K562 (cell line): Measurements from ENCODE around the gene PIGQ. TPM values are rescaled to one million over a fixed set of nuclear protein-coding genes. Genes with fewer than 3 reads are reported as not detected.

ENCODE experiments used
- ATAC-seq: fragments of 200-7000 bp; cut with Tn5 transposase; 3 replicates; pipeline ENCODE4 v1.9.1; 2020; ENCODE audit warnings: moderate library complexity
- BruUV-seq: library from RNA; stranded (reverse); fragments of 400-500 nt; replicated peaks from 2 replicates; lab custom pipeline; 2021; lab: Mats Ljungman, UMichigan
- CTCF ChIA-PET: fragments of 300-600 bp; formaldehyde crosslinking; extraction: SDS; loops from one replicate; lab custom pipeline; 2021; ENCODE audit warnings: low intra/inter-chr PET ratio; lab: Yijun Ruan, JAX
- POLR2A ChIA-PET: fragments of 300-600, 350-650 bp; sonication (Branson Sonifier 250); formaldehyde crosslinking; extraction: SDS; loops from one replicate; lab custom pipeline; 2021; ENCODE audit warnings: antibody characterized with exemption, inconsistent platforms; lab: Yijun Ruan, JAX
- DNase-seq, 4 experiments: peaks; one replicate each; pipeline versions ENCODE4 v3.0.0 to v3.0.0-alpha.2; 2011 to 2018; ENCODE audit warnings: low spot score in 3 of 4, mixed read lengths in 3 of 4; ENCODE audit errors: extremely low read depth in 1 of 4
- FAIRE-seq: peaks from 2 replicates; lab custom pipeline; 2011; peaks lifted over from hg19 to GRCh38; lab: Jason Lieb, UNC
- H2AFZ ChIP-seq: 2 replicates; pipeline ENCODE4 v1.6.0; 2011; ENCODE audit warnings: low read depth, low read length, control low read depth, inconsistent platforms
- H3K27ac ChIP-seq: fragments of 200-600 bp; 3 replicates; pipeline ENCODE4 v1.8.0; 2011; ENCODE audit warnings: low read depth, mild to moderate bottlenecking, control low read depth, inconsistent platforms, low read length, moderate library complexity, mixed read lengths; ENCODE audit errors: extremely low read depth
- H3K27me3 ChIP-seq, 2 experiments: fragments of 300-600 bp in 1 of 2; 2 replicates in 1 of 2; 3 replicates in 1 of 2; pipeline versions ENCODE4 v1.6.0 to v1.8.0; 2011; ENCODE audit warnings: inconsistent platforms in 2 of 2, low read length in 2 of 2, mild to moderate bottlenecking in 1 of 2, mixed read lengths in 1 of 2, moderate library complexity in 1 of 2; ENCODE audit not compliant: control insufficient read depth in 2 of 2, insufficient read depth in 2 of 2
- H3K36me3 ChIP-seq: fragments of 300-600 bp; 3 replicates; pipeline ENCODE4 v1.8.0; 2011; ENCODE audit warnings: mild to moderate bottlenecking, low read length, inconsistent platforms; ENCODE audit not compliant: control insufficient read depth, insufficient read depth
- H3K4me1 ChIP-seq, 2 experiments: fragments of 200-600 bp in 1 of 2; replicated peaks in 1 of 2; 2 replicates in 1 of 2; 3 replicates in 1 of 2; pipeline versions ENCODE4 v1.5.1 to v1.8.0; 2011; ENCODE audit warnings: inconsistent platforms in 2 of 2, low read length in 2 of 2, mild to moderate bottlenecking in 1 of 2, mixed read lengths in 1 of 2, moderate library complexity in 1 of 2; ENCODE audit not compliant: control insufficient read depth in 2 of 2, insufficient read depth in 2 of 2
- H3K4me2 ChIP-seq: 2 replicates; pipeline ENCODE4 v1.6.1; 2011; ENCODE audit warnings: low read length, control low read depth, inconsistent platforms, mixed read lengths; ENCODE audit not compliant: insufficient read depth
- H3K4me3 ChIP-seq: fragments of 200-600 bp; sonication (generic), shearing (Covaris generic); 2 replicates; pipeline ENCODE4 v1.5.1; 2016; ENCODE audit warnings: control low read depth, inconsistent platforms
- H3K79me2 ChIP-seq: fragments of 200-600 bp; 3 replicates; pipeline ENCODE4 v1.8.0; 2011; ENCODE audit warnings: low read length, inconsistent platforms; ENCODE audit not compliant: control insufficient read depth, insufficient read depth
- H3K9ac ChIP-seq, 2 experiments: 2 replicates each; pipeline versions ENCODE4 v1.6.0 to v1.6.1; 2011; ENCODE audit warnings: low read depth in 2 of 2, low read length in 2 of 2, control low read depth in 1 of 2, inconsistent platforms in 1 of 2, mild to moderate bottlenecking in 1 of 2, mixed read lengths in 1 of 2; ENCODE audit not compliant: insufficient read depth in 1 of 2
- H3K9me1 ChIP-seq: one replicate; pipeline ENCODE4 v1.6.0; 2011; ENCODE audit warnings: inconsistent platforms, mild to moderate bottlenecking, low read length, moderate library complexity; ENCODE audit not compliant: control insufficient read depth, insufficient read depth
- H3K9me3 ChIP-seq: replicated peaks from 2 replicates; pipeline ENCODE4 v1.5.1; 2011; ENCODE audit warnings: low read depth, low read length, inconsistent platforms; ENCODE audit not compliant: control insufficient read depth, insufficient read depth
- H4K20me1 ChIP-seq: replicated peaks from 2 replicates; pipeline ENCODE4 v1.6.1; 2011; ENCODE audit warnings: low read length, inconsistent platforms, mixed read lengths; ENCODE audit not compliant: control insufficient read depth, insufficient read depth
- ARID4B ChIP-seq: sonication (generic); formaldehyde crosslinking; IDR thresholded peaks from 2 replicates; pipeline ENCODE4 v1.8.0; 2022; ENCODE audit warnings: mild to moderate bottlenecking, missing genetic modification reagents
- KAT7 ChIP-seq: sonication (generic); formaldehyde crosslinking; IDR thresholded peaks from 2 replicates; pipeline ENCODE4 v1.8.0; 2022; ENCODE audit warnings: missing genetic modification reagents, mild to moderate bottlenecking, borderline replicate concordance
- TOE1 ChIP-seq, 2 experiments: fragments of 450-650 bp in 1 of 2; sonication (generic) in 1 of 2; formaldehyde crosslinking in 1 of 2; IDR thresholded peaks; 2 replicates each; pipeline versions ENCODE4 v1.7.1 to v1.8.0; 2016 to 2022; ENCODE audit warnings: borderline replicate concordance in 2 of 2, mild to moderate bottlenecking in 2 of 2, antibody characterized with exemption in 1 of 2, inconsistent platforms in 1 of 2, low read depth in 1 of 2, missing genetic modification reagents in 1 of 2, moderate library complexity in 1 of 2
- ZMIZ1 ChIP-seq, 2 experiments: fragments of 150-350 bp in 1 of 2; IDR thresholded peaks; 2 replicates each; pipeline ENCODE4 v1.6.1; 2012 to 2016; ENCODE audit warnings: low read depth in 2 of 2, low read length in 2 of 2, mild to moderate bottlenecking in 1 of 2, moderate library complexity in 1 of 2
- WGBS: fragments of 100-300 bp; shearing (Covaris generic); methylation state at CpG from one replicate; pipeline ENCODE4 v1.1.6; 2016; ENCODE audit warnings: low coverage, mixed read lengths; ENCODE audit not compliant: insufficient coverage; ENCODE audit errors: missing lambda C conversion rate; 5-methylcytosine and 5-hydroxymethylcytosine counted together
- in situ Hi-C: fragments of 300-500 bp; cut with MboI; formaldehyde crosslinking; loops from 4 replicates; pipeline ENCODE4 v1.15.0; 2018; ENCODE audit warnings: inconsistent platforms, mixed read lengths
- intact Hi-C: fragments of 100-400 bp; cut with micrococcal nuclease; formaldehyde crosslinking; loops from 2 replicates; pipeline ENCODE4 v1.14.2; 2022
- polyA plus RNA-seq, 8 experiments: library from polyadenylated mRNA; depleted of rRNA in 4 of 8; stranded (reverse) in 5 of 8; unstranded in 3 of 8; fragments of >200 nt; fragmentation: Nextera tagmentation in 2 of 8; fragmentation: Illumina TruSeq in 1 of 8; extraction: Ambion mirVana in 2 of 8; extraction: Trizol in 1 of 8; gene quantifications; 2 replicates each; pipeline versions ENCODE4 v1.2.1 to v1.2.3, GENCODE V29; 2011 to 2014; ENCODE audit warnings: inconsistent platforms in 1 of 8, missing spikeins in 1 of 8
- total RNA-seq, 7 experiments: library from RNA; depleted of rRNA in 6 of 7; stranded (reverse); fragments of >200 nt in 6 of 7; fragmentation: Illumina TruSeq in 2 of 7; extraction: Trizol in 2 of 7; gene quantifications; 2 replicates each; pipeline versions ENCODE4 v1.2.1 to v1.2.3, GENCODE V29; 2011 to 2021; ENCODE audit warnings: low replicate concordance in 1 of 7
- TF ChIP-seq, protein P1 (sequence below), 3 experiments: IDR thresholded peaks in 2 of 3; conservative IDR thresholded peaks in 1 of 3; 2 replicates each; pipeline ENCODE4 v1.5.1; 2011 to 2012; ENCODE audit warnings: low read length in 3 of 3, mild to moderate bottlenecking in 3 of 3, control low read depth in 2 of 3, improper control_type of control experiment in 1 of 3, inconsistent platforms in 1 of 3, low read depth in 1 of 3, mixed read lengths in 1 of 3, moderate library complexity in 1 of 3; ENCODE audit not compliant: insufficient read depth in 2 of 3

The PIGQ gene
- total and polyA plus RNA-seq, 9 of the 15 experiments (the other 6 are each of a cell fraction or from before 2014, with no cell fraction given), result 0.20 to 49.6 (median 11.7) TPM

DNA sequence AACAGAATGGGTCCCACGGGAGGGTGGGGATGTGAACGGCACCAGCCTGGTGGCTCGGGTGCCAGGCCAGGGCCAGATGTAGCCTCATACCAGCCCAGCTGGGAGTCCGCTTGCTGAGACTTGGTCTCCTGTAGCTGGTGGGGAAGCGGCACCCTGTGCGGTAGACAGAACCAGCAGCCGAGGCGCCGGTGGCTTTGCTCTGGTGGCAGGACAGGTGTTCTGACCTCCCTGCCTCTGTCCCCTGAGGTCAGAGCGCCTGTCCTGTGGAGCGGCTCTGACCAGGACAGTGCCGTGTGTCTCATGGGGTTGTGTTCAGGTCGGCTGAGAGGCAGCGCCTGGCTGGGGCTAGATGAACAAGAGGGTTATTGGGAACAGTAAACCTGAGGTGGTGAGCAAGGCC is 40.2 kb downstream of the PIGQ start (continued):
- TF ChIP-seq ZMIZ1 (IDR thresholded peaks at IDR 0.05; ENCODE audit: low read depth in 2 of 2, low read length in 2 of 2), result no peak

- H3K4me3 ChIP-seq, result no peak overlapping the region
- CTCF ChIA-PET, result no interaction called here
- FAIRE-seq (no peak), DNase-seq (peak in 2 of 4 experiments; percentile 51 to 71), ATAC-seq (peak; percentile 58; the same call in 2 of the 3 replicates)
- H2AFZ ChIP-seq, result no peak overlapping the region
- no peak overlapping the region for H3K27ac ChIP-seq
- H3K9me3 ChIP-seq, result 0 out of 2 replicates have a peak, but pooled peaks cover 4% of the 10 kb centered on the region
- peaks cover 18% of the 10 kb centered on the region; the same call in 2 of the 3 replicates for H3K79me2 ChIP-seq
- intact Hi-C loops (no loop called here), in situ Hi-C loops (no loop called here)
- 89% methylated on average over 21 of the region's 28 CpGs for WGBS
- no peak overlapping the region for H3K4me2 ChIP-seq
- no peak overlapping the region for H3K9ac ChIP-seq
- BruUV-seq, result no TSS peak
- POLR2A ChIA-PET, result interaction anchor here (0.6 to 1.4 kb wide), 3 partner anchors 9 to 26 kb away, joined by 3 to 4 read pairs (median 4); partner anchors contain the start of gene METTL26
- H3K36me3 ChIP-seq, result peaks cover 6% of the 10 kb centered on the region; the same call in 1 of the 3 replicates
- H3K4me1 ChIP-seq, result peaks cover 0 to 23% of the 10 kb centered on the region in 2 experiments; a peak in 2 of 5 replicates
- H3K9me1 ChIP-seq, result no peaks in the 10 kb centered on the region
- H4K20me1 ChIP-seq, result no peaks in the 10 kb centered on the region
- H3K27me3 ChIP-seq, result no peaks in the 10 kb centered on the region
- no peak for TF ChIP-seq KAT7
- no peak for TF ChIP-seq TOE1 (IDR thresholded peaks at IDR 0.05; ENCODE audit: borderline replicate concordance)
- TF ChIP-seq TOE1 (CRISPR knock-in tag; IDR thresholded peaks at IDR 0.05; ENCODE audit: borderline replicate concordance, low read depth), result no peak
- TF ChIP-seq ARID4B (CRISPR knock-in tag), result no peak
- TF ChIP-seq, protein P1, sequence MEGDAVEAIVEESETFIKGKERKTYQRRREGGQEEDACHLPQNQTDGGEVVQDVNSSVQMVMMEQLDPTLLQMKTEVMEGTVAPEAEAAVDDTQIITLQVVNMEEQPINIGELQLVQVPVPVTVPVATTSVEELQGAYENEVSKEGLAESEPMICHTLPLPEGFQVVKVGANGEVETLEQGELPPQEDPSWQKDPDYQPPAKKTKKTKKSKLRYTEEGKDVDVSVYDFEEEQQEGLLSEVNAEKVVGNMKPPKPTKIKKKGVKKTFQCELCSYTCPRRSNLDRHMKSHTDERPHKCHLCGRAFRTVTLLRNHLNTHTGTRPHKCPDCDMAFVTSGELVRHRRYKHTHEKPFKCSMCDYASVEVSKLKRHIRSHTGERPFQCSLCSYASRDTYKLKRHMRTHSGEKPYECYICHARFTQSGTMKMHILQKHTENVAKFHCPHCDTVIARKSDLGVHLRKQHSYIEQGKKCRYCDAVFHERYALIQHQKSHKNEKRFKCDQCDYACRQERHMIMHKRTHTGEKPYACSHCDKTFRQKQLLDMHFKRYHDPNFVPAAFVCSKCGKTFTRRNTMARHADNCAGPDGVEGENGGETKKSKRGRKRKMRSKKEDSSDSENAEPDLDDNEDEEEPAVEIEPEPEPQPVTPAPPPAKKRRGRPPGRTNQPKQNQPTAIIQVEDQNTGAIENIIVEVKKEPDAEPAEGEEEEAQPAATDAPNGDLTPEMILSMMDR (IDR thresholded peaks at IDR 0.05 in 2 of 3, conservative IDR thresholded peaks at IDR 0.05 in 1 of 3; ENCODE audit: insufficient read depth in 2 of 3, low read depth in 1 of 3, low read length in 3 of 3), result peak; percentile 26 to 30 (median 26); a peak in 4 of 6 replicates
These were observed 41.0 kb downstream of the PIGQ start for GRCh38 chr16:610513-611381.
